Body of pancreas (tissue), 4 donors: ENCODE results near the gene WFS1. TPM values are rescaled to one million over a fixed set of nuclear protein-coding genes. Genes with fewer than 3 reads are reported as not detected.

Source experiments
- ATAC-seq: fragments of 150-250 bp; one replicate; pipeline ENCODE4 v1.9.1; 2016
- DNase-seq, 4 donors: peaks; one replicate each; pipeline ENCODE4 v3.0.0-alpha.2; 2019
- H3K27ac ChIP-seq, 4 donors: fragments of 200-600 bp; sonication (generic); 1 replicate in 3 of 4; 2 replicates in 1 of 4; pipeline versions ENCODE4 v1.5.1 to v1.6.1; 2016 to 2019; ENCODE audit warnings: mild to moderate bottlenecking in 1 of 4, mixed read lengths in 1 of 4, moderate library complexity in 1 of 4
- H3K27me3 ChIP-seq, 2 donors: fragments of 200-600 bp; sonication (generic); one replicate each; pipeline ENCODE4 v1.6.0; 2016; ENCODE audit warnings: mild to moderate bottlenecking in 1 of 2
- H3K36me3 ChIP-seq, 2 donors: fragments of 200-600 bp; sonication (generic); replicated peaks in 1 of 2; 2 replicates each; pipeline ENCODE4 v1.5.1; 2016; ENCODE audit warnings: low read depth in 2 of 2; ENCODE audit not compliant: insufficient read depth in 1 of 2
- H3K4me1 ChIP-seq: fragments of 200-600 bp; sonication (generic); one replicate; pipeline ENCODE4 v1.6.0; 2016
- H3K4me3 ChIP-seq, 2 donors: fragments of 200-600 bp; sonication (generic); 1 replicate in 1 of 2; 2 replicates in 1 of 2; pipeline ENCODE4 v1.5.1; 2016 to 2019
- H3K9me3 ChIP-seq, 3 donors: fragments of 200-600 bp; sonication (generic); 1 replicate in 2 of 3; 2 replicates in 1 of 3; pipeline ENCODE4 v1.5.1; 2016
- POLR2A ChIP-seq, 3 donors: fragments of 450-650 bp; IDR thresholded peaks; one replicate each; pipeline ENCODE4 v1.6.1; 2016; ENCODE audit warnings: antibody characterized with exemption in 3 of 3, mild to moderate bottlenecking in 2 of 3
- WGBS, 2 donors: methylation state at CpG; one replicate each; pipeline ENCODE4 v1.1.5; 2017; 5-methylcytosine and 5-hydroxymethylcytosine counted together
- intact Hi-C: fragments of 100-400 bp; cut with DNase I; formaldehyde crosslinking; loops from one replicate; pipeline ENCODE4 v1.15.1; 2023
- total RNA-seq, 2 donors: library from RNA; depleted of rRNA; stranded (reverse); fragments of >200 nt; gene quantifications; one replicate each; pipeline ENCODE4 v1.1.0, GENCODE V29; 2016
- TF ChIP-seq, protein P1 (sequence below), 7 experiments: fragments of 450-650 bp in 4 of 7; fragments of 200-600 bp in 3 of 7; sonication (generic) in 3 of 7; IDR thresholded peaks; one replicate each; pipeline ENCODE4 v1.5.1; 2016 to 2019; ENCODE audit warnings: antibody characterized with exemption in 7 of 7

The WFS1 gene
- total RNA-seq, 2 donors from 2014 or later: 18.4 to 31.6 TPM

GRCh38 chr4:6307891-6308290, 38.2 kb downstream of the WFS1 start:
- TF ChIP-seq, protein P1, sequence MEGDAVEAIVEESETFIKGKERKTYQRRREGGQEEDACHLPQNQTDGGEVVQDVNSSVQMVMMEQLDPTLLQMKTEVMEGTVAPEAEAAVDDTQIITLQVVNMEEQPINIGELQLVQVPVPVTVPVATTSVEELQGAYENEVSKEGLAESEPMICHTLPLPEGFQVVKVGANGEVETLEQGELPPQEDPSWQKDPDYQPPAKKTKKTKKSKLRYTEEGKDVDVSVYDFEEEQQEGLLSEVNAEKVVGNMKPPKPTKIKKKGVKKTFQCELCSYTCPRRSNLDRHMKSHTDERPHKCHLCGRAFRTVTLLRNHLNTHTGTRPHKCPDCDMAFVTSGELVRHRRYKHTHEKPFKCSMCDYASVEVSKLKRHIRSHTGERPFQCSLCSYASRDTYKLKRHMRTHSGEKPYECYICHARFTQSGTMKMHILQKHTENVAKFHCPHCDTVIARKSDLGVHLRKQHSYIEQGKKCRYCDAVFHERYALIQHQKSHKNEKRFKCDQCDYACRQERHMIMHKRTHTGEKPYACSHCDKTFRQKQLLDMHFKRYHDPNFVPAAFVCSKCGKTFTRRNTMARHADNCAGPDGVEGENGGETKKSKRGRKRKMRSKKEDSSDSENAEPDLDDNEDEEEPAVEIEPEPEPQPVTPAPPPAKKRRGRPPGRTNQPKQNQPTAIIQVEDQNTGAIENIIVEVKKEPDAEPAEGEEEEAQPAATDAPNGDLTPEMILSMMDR (IDR thresholded peaks at IDR 0.05): no peak
- no peak for TF ChIP-seq POLR2A (IDR thresholded peaks at IDR 0.05)
- no peak overlapping the region for H3K4me3 ChIP-seq
- H3K27ac ChIP-seq: no peak overlapping the region
- intact Hi-C loops: no loop called here
- DNase-seq (no peak), ATAC-seq (no peak)
- WGBS, 2 donors: 20 to 21% methylated on average over 8 of the region's 8 CpGs
- H3K4me1 ChIP-seq: peaks cover 7% of the 10 kb centered on the region
- H3K9me3 ChIP-seq: no peaks in the 10 kb centered on the region
- H3K36me3 ChIP-seq: peaks cover 0 to under 1% of the 10 kb centered on the region in 2 donors
- H3K27me3 ChIP-seq: no peaks in the 10 kb centered on the region

GRCh38 chr4:6308899-6309643, 39.4 kb downstream of the WFS1 start:
- TF ChIP-seq, protein P1 (IDR thresholded peaks at IDR 0.05): no peak
- TF ChIP-seq POLR2A (IDR thresholded peaks at IDR 0.05): no peak
- H3K27ac ChIP-seq: no peak overlapping the region
- no peaks in the 10 kb centered on the region for H3K36me3 ChIP-seq
- H3K4me3 ChIP-seq: no peak overlapping the region
- intact Hi-C loops: no loop called here
- H3K4me1 ChIP-seq: peaks cover 7% of the 10 kb centered on the region
- DNase-seq: no peak
- ATAC-seq: no peak
- WGBS, 2 donors: 3 to 11% methylated on average over 7 to 65 of the region's 65 CpGs
- H3K27me3 ChIP-seq: no peaks in the 10 kb centered on the region
- H3K9me3 ChIP-seq: no peaks in the 10 kb centered on the region

- no peaks in the 10 kb centered on the region for H3K9me3 ChIP-seq
- H3K27ac ChIP-seq: no peak overlapping the region
- H3K4me3 ChIP-seq: no peak overlapping the region
- no peaks in the 10 kb centered on the region for H3K27me3 ChIP-seq
- DNase-seq (no peak), ATAC-seq (no peak)
- peaks cover 7% of the 10 kb centered on the region for H3K4me1 ChIP-seq
- no peaks in the 10 kb centered on the region for H3K36me3 ChIP-seq
- WGBS, 2 donors: 86 to 88% methylated on average over 7 of the region's 7 CpGs
- intact Hi-C loops: no loop called here
- no peak for TF ChIP-seq POLR2A (IDR thresholded peaks at IDR 0.05)
- TF ChIP-seq, protein P1 (IDR thresholded peaks at IDR 0.05): no peak
Observed at GRCh38 chr4:6309777-6310176, 40.1 kb downstream of the WFS1 start.

GRCh38 chr4:6313216-6313615, 43.6 kb downstream of the WFS1 start:
- intact Hi-C loops: no loop called here
- no peak for ATAC-seq
- H3K36me3 ChIP-seq: no peaks in the 10 kb centered on the region
- 62 to 68% methylated on average over 5 to 6 of the region's 6 CpGs for WGBS, 2 donors
- H3K9me3 ChIP-seq: no peaks in the 10 kb centered on the region
- DNase-seq: no peak
- H3K4me3 ChIP-seq: no peak overlapping the region
- peaks cover 7% of the 10 kb centered on the region for H3K4me1 ChIP-seq
- H3K27ac ChIP-seq: no peak overlapping the region
- TF ChIP-seq, protein P1 (IDR thresholded peaks at IDR 0.05): no peak
- no peak for TF ChIP-seq POLR2A (IDR thresholded peaks at IDR 0.05)
- H3K27me3 ChIP-seq: no peaks in the 10 kb centered on the region

GRCh38 chr4:6316461-6317003, 46.9 kb downstream of the WFS1 start:
- no peak for DNase-seq
- Histone ChIP-seq H3K4me1 (no peaks in the 10 kb centered on the region), H3K4me3 (no peak overlapping the region), H3K27ac (no peak overlapping the region), H3K36me3 (no peaks in the 10 kb centered on the region), H3K27me3 (no peaks in the 10 kb centered on the region), H3K9me3 (no peaks in the 10 kb centered on the region)
- no peak for TF ChIP-seq POLR2A (IDR thresholded peaks at IDR 0.05)
- TF ChIP-seq, protein P1 (IDR thresholded peaks at IDR 0.05): no peak
- WGBS, 2 donors: 39 to 41% methylated on average over 6 of the region's 6 CpGs
- intact Hi-C loops: no loop called here
- ATAC-seq: no peak
